Colon (tissue), 2 donors: ENCODE measurements around the gene MMP3.
"Not testable (repeated sequence)": the region's sequence is repeated elsewhere in the genome, so short reads cannot be mapped to it uniquely, and the experiment has no call there.

ENCODE experiments used
- FAIRE-seq: peaks from 2 replicates; lab custom pipeline; 2012; peaks lifted over from hg19 to GRCh38; lab: Jason Lieb, UNC
- donor health status: control.
- donor health status: control.

Gene MMP3

DNA sequence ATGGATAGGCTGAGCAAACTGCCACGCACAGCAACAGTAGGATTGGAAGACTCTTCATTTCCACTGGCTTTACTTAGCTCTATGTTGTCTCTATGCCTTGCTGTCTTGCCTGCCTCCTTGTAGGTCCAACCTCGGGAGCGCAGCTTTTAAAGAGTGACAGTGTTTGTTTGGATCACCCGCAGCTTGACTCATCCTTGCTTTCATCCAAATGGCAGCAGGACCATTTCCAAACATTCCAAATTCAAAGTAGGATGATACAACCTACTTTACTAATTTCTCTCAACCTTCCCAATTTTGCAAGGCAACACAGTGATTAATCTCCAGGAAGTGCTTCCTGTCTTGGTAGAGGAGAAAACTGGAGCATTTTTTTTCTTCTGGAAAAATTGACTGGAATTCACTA lies at the start of gene MMP3:
MMP3 (minus strand) TSS at position 121 of the 400 bp plus-strand sequence; CDS start at position 58, 63 bp downstream.
- no peak for FAIRE-seq

DNA sequence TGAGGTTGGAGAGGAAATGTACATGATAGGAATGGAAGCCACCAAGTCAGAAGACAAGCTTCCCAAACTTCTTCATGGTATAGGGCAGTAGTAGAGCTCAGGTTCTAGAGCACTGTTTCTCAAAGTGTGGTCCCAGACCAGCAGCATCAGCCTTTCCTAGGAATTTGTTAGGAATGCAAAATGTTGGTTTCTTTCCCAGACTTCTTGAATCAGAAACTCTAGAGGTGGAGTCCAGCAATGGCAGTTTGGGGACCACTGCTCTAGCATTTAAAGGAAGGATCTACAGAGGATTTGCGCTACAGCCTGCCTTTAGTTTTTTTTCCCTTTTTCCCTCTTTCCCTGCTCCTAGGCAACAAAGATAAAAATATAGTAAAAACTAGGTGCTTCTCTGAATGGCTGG lies 48.3 kb upstream of the MMP3 start:
- no peak for FAIRE-seq

DNA sequence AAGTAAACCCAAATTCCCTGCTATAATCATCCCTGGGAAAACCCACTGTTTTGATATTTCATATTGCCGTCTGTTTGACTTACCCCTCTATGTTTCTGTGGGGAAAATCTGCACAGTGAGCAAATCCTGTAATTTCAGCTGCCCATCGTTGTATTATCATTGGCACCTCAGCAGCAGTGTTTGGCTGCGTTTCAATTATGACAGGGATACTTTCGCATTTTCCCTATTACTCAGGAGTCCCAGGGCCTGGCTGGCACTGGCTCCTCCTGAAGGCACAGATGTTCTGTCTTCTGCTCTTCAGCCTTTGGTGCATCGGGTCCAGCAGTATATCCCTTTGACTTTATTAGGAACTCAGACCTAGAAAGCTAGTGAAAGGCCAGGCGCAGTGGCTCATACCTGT lies 43.6 kb upstream of the MMP3 start:
- FAIRE-seq: no peak

DNA sequence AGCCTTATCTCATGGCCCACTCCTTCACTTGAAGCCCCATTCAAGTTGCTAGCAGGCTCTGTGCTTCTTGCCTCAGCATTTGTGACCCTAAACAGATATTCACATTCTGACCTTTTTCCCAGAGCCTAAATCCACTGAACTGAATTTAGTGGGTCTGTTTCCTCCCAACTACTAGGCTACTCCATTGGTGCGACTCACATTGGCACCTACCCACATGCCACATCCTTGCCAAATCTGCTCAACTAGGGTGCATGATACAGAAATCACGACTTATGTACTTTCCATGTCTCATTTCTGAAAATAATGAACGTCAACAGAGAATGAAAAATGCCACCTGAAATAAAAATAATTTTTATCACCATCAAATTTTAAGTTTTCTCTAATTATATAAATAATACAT lies 39.7 kb upstream of the MMP3 start:
- FAIRE-seq: no peak

DNA sequence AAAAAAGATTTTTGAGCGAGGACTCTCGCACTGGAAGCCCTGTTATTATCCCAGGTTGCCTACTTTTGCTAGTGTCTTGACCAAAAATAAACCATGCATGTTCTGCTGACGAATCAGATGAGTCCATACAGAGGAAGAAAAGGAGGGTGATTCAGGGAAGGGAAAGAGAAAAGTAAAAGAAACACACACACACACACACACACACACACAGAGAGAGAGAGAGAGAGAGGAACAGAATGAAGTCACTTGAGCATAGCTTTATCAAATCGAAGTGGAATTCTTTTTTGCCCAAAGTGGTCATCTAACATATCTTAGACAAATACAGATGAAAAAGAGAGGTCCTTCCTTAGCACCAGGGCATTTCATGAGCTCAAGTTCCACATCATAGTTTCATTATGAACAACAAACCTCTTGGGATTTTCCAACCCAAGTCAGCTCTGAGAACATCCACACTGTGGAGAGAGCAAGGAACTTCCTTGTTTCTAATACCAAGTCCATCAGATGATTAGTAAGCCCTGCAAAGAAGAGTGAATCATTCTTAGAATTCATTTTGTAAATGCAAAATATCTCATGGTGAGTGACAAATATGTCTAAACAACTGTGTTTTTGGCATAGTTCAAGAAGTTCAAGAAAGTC lies 39.1 kb upstream of the MMP3 start:
- FAIRE-seq: no peak

DNA sequence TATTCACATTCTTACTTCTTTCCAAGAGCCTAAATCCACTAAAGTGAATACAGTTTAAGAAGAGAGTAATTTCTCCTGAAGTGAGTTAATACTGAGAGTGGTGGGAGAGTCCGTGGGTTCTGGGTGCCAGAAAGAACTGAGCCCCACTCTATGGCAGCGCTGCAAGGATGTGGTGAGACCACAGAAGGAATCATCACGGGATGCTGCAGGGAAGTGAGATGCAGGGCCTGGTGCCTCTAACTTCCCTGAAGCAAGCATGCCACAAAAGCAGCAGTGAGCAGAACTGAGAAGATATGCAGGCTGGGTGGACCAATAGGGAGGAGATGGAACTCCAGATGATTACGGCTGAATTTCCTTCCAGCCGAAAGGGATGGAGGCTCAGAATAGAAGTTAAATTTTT lies 36.4 kb upstream of the MMP3 start:
- FAIRE-seq: no peak

DNA sequence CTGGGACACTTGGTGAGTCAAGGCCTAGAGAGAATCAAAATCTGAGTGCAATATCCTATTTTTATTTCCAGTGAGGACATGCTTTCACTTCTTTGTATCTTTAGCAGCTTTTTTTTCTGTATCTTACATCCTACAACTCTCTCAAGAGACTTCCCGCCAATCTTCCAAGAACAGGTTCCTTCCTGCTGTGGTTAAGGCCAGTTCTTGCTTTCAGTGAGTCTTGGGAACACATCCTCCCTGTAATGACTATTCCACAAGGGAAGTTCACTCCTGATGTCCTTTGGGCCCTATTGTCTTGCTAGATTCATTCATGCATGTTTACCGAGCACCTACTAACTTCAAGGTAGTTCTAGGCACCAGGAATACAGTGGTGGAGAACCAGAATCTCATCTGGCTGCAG lies 35.2 kb upstream of the MMP3 start:
- FAIRE-seq: no peak

DNA sequence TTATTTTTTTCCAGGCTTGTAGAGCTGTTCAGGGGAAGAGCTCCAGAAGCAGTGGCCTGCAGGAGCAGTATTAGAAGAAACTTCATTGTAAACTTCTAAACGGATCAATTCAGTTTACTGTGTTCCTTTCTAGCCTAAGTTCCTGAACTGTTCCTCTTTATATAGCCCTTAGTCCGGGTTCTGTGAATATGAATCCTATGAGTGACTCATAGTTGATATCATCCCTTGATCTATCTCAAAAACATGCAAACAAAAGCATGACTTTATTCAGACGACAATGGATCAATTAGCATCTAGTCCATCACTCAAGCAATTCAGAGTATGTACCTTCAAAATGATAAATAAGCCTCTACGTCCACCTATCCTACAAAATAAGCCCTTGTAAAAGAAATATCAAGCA lies 31.4 kb upstream of the MMP3 start, which contains the start of gene MMP12:
MMP12 (minus strand) TSS at position 131 of the 400 bp plus-strand sequence; CDS start at position 86, 45 bp downstream.
- no peak for FAIRE-seq

DNA sequence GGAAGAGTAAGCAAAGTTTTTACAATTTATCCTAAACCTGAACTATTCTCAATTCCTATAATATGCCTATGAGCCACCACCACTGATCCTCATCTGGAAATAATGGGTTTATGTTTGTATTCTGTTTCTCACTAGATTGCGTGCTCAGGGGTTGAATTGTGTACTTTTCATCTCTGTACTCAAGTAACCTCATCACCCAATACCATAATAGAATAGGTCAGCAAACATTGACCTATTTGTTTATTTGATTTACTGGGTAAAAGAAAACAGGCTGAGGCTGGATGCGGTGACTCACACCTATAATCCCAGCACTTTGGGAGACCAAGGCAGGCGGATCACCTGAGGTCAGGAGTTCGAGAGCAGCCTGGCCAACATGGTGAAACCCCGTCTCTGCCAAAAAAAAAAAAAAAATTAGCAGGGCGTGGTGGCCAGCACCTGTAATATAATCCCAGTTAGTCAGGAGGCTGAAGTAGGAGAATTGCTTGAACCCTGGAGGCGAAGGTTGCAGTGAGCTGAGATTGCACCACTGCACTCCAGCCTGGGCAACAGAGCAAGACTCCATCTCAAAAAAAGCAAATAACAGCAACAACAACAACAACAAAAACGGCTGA lies 26.1 kb upstream of the MMP3 start:
- FAIRE-seq: not testable (repeated sequence)

DNA sequence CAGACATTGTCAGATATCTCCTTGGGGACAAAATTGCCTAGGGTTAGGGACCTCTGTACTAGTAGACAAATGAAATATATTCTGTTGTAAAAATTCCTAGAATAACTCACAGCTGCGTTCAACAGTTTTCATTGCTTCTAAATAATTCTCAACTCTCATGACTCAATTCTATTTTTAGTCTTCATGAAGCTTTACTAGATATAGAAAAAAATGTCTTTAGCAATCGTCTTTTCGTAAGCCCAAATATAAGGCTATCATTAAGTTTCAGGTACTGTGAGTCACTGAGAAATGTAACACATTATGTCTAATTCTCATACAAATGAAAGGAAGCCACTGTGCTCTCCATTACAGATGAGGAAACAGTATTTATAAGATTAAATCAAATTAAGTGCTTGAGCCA lies 24.9 kb upstream of the MMP3 start:
- FAIRE-seq: no peak

DNA sequence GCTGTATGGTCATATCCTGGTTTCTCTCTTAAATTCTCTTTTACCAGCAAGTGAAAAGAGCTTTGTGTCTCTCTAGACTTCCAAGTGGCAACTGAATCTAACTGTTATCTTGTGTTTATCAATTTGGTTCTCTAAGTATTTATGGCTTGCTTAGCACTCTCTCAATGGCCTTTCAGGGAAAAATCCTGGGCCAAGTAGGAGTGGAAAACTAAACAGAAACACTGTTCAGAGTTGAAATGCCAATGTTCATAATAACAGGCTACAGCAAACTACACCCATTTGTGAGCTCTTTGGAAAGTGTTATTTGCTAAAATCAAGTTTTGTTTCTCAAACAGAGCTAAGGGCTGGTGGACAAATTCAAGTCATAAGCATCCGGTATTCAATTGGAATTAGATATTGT lies 21.3 kb upstream of the MMP3 start:
- FAIRE-seq: no peak

DNA sequence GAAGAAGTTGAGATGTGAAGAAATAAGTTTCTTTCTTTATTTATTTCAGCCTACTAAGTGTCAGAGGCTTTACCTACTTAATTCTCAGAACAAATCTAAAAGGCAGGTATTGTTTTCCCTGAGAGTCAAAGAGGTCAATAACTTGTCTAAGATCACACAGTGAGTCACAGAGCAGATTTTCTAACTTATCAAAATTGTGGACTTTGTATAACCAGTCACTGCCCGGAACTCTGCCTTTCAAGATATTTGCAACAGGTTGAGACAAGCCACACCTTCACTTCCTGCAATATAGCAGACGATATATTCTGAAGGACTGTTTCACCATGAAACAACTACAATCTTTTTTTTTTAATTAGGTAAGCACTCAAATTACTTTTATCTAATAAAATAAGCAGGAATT lies 10.5 kb upstream of the MMP3 start:
- no peak for FAIRE-seq

DNA sequence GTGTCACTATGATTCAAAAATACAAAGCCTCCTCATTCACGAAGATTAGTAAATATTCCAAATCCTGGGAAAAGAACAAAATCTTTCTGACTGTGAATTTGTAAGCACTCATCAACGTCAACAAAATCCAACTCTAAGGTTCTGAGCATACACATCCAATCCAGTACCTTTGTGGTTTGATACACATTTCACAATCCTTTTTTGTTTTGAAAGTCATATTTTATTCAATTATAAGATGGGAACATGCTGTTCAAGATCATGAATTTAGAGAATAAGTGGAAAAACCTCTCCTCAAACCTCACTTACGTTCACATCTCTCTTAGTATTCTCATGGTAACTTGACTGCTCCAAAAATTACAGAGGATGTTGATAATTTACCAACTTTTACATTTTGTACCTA lies 9.6 kb upstream of the MMP3 start:
- no peak for FAIRE-seq

DNA sequence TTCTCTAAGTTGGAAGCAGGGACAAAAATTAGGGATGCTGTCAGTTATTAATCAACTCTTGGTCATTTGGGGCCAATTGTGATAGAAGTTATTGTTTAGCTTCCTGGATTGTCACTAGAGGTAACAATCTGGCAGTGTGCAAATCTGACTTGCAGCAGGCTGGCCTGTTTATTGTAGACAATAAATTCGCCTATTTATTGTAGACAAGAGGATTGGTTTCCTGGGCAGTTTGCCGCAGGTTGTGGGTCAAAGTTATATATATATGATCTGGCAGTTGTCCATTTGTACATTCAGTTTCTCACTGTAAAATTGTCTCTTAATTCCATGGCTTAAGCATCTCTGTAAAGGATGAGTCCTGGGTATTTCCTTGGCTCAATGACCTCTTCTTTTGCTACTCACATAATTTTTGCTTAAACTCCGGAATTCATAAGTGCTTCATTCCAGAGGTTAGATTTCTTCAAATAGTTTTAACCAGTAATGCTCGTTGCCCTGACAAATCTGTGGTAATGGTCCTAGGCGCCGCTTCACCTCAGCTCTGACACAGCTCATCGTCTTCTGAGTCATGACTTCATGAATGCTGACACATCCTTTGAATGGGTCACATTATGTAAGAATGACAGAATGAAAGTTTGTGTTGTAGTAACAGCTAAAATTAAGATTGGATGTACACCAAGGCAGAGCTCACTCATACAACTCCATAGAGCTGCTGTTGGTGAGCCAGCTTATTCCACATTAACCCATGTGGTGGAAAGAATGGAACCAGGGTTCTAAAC lies 7.8 kb upstream of the MMP3 start:
- no peak for FAIRE-seq

DNA sequence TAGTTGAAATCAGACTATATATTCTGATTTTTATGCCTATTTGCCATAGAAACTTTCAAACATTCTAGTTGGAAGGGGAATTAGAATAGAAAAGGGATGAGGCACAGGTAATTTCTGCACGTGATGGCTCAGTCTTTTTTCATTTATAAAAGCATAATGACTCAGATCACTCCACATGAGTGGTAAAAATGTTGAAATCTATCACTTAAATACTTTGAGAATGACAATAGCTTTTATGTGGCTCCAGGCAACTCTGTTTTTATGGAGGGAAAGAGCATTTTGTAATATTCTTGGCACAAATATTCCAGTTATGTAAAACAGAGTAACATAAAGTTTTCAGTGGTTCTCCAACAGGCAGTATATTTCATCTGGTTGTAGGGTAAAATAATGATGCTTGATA lies 5.9 kb upstream of the MMP3 start:
- no peak for FAIRE-seq

DNA sequence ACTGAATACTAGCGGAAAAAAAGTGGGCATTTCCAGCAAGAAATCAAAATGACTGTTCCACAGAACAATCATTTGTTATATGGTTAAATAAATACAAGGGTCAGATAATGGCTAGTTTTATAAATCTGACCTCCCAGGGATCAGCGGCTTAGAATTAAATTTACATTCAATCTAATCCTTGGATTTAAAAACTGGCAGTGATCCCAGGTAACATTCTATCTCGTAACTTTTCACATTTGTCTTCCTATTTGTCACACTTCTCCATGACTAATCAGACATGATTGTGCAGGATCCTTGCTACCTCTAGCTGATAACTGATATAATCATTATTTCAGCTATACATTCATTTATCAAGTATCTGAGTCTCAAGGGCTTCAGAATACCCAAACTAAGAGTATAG lies 2.9 kb upstream of the MMP3 start:
- FAIRE-seq: no peak

DNA sequence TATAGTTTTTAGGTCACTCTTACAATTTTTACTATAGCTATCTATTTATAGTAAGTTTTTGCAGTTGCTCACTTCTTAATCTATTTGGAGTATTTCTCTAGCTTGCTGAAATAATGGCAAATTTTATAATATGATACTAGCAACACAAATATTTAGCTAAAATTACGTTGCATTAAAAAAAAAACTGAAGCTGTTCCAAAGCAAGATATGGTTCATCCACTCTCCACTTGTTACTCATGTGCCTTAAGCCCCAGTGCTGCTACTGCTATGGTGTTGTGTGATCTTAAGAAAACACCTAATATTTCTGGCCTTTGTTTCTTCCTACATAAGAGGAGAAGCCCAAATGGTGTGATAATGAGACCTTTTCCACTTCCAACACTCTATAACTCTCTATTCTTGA lies 479 bp downstream of the MMP3 start:
- FAIRE-seq: no peak

DNA sequence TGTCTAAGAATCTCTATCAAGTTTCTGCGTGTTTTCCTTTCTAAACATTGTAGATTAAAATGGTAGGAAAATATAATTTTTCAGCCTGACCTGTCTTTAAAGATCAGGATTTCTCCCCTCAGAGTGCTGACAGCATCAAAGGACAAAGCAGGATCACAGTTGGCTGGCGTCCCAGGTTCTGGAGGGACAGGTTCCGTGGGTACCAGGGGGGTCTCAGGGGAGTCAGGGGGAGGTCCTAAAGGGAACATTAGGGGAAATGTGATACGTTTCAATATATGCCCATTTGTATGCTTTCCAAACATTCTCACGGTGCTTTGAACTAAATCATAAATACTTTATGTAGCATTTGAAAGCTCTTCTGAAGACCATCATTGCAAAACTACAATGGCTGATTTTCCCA lies 3.4 kb downstream of the MMP3 start:
- FAIRE-seq: no peak

DNA sequence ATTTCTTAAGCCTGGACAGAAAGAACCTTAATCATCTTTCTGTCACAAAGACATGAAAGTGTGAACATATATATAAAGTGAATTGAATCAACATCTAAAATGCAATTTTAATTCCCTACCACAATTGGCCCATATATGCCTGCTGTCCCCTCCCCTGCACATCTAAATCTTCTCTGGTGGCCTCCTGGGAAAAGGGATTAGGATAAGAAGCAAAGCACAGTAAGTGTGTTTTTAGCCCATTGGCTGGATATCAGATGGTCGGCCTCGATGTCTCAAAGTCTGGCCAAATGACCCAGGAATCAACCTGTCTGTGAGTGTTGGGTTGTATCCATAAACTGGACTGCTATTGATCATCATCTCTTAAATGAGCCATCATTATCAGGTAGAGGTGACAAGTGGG lies 5.8 kb downstream of the MMP3 start:
- FAIRE-seq: no peak

DNA sequence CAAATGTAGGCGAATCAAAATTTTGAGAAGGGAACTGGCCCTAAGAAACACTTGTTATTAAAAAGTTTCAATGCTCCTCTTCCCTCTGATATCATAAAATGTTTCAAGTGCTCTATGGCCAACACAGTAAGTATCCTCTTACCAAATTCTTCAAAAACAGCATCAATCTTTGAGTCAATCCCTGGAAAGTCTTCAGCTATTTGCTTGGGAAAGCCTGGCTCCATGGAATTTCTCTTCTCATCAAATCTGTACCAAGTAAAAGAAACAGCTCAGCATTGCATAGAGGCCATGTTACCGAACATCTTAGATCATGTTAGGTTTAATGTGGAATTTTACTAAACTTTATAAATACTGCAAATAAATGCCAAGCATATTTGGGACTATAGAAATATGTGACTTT lies 6.3 kb downstream of the MMP3 start:
- FAIRE-seq: no peak

DNA sequence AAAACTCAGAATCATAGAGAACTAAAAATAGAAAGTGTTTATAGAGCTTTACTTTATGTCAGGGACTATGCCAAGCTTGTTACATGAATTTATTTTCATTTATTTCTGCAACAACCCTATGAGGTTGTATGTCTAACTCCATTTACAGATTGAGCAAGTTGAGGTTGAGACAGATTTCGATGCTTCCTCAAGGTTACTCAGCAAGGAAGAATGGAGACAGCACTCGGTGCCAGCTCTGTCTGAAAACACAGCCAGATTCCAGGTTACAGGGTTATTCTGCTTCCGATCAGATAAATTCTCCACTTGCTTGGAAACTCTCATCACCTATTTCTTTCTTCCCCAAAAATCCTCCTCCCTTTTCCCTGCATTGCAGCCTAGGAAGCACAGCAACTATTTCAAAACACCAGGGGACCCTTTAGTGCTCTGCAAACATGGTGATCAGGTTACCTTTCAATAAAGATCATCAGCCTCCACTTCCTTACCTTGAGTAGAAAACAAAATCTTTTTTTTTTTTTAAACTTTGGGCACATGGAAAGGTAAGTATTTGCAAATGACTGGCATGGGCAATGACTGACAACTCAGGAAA lies 7.0 kb downstream of the MMP3 start:
- FAIRE-seq: no peak

DNA sequence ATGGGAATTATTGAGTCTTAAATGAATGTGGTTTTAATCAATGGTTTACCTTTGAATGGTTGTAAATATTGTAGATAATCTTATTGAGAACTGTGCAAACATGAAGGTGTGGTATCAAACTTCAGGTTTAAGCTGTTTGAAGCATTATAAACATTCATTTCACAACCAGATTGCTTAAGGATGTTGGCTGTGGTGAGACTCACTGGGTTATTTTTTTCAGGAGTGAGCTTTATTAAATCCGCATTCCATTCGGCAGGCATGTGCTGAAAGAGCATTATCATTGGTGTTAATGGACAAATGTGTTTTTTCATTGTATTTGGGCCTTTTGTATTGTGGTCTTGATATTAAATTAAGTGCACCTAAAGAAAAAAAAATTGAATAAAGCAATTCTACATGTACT lies 9.7 kb downstream of the MMP3 start:
- no peak for FAIRE-seq

DNA sequence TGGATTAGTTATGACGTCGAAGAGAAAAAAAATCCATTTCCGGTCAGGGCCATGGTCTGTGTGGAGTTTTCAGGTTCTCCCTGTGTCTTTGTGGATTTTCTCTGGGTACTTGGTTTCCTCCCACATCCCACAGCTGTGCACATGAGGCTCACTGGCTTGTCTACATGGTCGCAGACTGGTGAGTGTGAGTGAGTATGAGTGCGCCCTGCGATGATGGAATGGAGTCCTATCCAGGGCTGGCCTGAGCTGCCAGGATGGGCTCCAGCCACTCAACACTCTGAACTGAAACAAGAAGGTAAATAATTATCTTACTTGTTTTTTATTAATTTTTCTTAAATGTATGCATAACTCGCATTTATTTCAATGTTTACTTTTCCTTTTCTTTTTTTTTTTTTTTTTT lies 10.8 kb downstream of the MMP3 start:
- FAIRE-seq: no peak
